GOT3 (cell line): ENCODE data around the gene EN2.

Source experiments
- DNase-seq: peaks from one replicate; lab custom pipeline; 2025; ENCODE audit warnings: mixed read lengths; lab: John Stamatoyannopoulos, UW

EN2 gene

DNA sequence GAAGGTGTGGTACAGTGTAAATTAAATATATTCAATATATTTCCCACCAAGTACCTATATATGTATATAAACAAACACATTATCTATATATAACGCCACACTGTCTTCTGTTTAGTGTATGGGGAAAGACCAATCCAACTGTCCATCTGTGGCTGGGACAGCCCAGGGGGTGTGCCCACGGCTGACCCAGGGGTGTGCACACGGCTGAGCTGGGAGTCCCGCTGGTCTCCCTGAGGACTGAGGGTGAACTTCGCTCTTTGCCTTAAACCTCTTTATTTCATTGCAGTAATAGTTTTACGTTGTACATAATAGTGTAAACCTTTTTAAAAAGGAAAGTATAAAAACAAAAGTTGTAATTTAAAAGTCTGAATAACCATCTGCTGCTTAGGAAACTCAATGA lies 6.3 kb downstream of the EN2 start:
- no peak for DNase-seq

DNA sequence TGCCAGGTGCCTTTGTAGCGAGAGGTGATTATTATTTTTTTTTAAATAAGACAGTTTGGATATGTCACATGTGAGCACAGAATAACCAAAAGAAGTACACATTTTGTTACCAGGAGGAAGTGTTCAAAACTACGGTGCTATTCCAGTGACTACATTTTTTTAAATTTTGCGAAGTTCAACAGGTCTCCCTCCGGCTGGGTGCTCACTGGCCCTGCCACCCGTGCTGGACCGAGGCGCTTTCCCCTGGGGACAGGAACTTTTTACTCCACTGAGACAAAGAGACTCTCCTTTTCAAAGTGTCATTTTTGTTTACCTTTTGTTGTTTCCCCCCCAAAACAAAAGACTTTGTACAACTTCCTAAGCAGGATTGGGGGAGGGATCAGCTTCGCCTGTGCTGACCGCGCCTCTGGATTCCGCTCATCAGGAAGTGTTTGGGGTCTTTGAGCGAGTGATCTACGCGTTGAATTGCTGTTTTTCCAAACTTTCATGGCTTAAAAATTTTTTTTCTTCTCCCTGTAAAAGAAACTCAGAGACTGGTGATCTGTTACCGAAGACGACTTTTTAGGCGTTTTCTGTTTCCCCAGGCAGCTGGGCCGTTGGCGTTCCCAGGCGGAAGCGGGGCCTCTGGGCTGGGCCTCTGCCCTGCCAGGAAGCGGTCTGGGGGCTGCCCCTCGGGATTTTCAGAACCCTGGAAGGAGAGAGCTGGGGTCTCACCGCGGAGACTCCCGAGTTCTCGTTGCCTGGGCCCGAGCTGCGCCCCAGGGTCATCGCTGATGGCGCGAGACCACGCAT lies 7.2 kb downstream of the EN2 start:
- no peak for DNase-seq

DNA sequence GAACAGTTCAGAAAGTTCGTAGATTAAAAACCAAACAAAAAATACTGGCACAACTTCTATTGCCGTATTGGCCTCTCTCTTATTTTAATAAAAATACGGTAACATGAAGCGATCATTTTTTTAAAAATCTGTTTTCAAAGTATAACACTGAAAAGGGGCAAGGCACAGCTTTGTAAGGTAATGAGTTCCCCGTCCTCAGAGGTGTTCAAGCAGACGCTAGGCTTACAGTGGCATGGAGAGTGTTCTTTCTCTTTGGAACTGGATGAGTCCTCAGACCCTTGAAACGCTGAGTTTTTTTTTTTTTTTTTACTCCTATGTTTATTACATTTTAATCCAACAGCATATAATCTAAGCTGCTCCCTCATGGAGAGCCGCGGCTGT lies 7.8 kb downstream of the EN2 start:
- DNase-seq: no peak

DNA sequence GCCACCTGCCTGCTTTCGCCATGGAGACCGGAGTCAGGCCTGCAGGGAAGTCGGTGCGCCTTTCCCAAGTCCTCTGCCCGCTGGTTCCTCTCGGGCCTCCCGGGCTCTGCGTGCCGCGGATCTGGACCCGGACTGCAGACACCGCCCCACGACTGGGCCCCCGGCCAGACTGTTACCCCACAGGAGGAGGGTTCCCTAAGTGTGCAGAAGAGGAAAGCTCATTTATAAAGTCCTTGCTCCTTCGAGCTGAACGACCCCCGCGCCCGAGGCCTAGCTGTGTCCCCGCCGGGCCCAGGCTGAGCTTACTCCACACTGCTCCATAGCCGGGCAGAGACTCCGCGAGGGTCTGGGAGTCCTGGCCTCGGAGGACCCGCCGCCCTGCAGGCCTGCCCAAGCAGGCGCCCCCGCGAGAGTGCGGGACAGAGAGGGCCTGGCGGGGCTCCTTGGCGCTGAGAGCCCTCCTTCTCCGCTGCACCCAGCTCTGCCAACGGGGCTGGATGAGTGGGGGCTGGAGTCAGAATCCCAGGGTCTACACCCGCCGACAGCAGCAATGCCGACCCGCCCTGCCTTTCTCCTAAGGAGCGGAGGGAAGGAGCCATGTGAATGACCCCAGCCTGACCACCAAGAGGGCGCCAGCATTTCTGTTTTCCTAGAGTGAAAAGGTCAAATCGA lies 8.3 kb downstream of the EN2 start:
- DNase-seq: no peak

DNA sequence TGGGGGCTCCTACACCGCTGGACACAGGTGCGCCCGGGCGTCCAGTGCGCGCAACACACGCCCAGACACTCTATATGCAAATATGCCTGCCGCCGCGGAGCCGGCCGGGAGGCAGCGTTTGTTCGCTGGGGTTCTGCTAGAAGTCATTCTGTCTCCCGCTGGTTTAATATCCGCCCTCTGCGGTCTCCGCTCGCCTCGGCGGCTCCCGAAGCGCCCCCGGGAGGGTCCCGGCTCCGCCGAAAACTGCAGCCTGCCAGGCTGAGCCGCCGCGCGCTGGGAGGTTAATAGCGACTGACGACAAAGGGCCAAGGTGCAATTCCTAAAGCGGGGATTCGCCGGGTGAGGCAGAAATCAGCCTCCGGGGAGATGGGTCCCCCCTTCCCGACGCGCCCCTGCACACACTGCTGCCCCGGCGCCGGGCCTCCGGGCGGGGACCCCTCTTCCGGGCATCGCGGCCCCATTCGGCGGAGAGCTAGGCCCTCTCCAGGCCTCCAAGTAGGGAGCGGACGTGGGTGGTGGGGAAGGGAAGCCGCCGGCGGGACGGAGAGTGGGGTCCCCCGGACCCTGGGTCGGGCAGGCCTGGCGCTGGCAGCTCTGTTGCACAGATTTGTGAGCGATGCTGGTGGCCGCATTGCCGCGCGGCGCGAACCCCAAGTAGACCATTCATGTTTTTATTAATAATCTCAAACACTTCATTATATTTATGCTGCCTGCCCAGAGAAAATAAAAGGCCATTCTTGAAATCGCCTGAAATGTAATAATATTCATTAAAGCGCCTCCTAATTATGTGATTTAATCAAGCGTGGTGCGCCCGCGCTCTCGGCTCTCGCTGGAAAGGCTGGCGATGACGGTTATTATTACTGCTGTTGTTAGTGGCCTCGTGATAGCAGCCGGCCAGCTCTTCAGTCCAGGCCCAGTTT lies 9.1 kb downstream of the EN2 start:
- no peak for DNase-seq

DNA sequence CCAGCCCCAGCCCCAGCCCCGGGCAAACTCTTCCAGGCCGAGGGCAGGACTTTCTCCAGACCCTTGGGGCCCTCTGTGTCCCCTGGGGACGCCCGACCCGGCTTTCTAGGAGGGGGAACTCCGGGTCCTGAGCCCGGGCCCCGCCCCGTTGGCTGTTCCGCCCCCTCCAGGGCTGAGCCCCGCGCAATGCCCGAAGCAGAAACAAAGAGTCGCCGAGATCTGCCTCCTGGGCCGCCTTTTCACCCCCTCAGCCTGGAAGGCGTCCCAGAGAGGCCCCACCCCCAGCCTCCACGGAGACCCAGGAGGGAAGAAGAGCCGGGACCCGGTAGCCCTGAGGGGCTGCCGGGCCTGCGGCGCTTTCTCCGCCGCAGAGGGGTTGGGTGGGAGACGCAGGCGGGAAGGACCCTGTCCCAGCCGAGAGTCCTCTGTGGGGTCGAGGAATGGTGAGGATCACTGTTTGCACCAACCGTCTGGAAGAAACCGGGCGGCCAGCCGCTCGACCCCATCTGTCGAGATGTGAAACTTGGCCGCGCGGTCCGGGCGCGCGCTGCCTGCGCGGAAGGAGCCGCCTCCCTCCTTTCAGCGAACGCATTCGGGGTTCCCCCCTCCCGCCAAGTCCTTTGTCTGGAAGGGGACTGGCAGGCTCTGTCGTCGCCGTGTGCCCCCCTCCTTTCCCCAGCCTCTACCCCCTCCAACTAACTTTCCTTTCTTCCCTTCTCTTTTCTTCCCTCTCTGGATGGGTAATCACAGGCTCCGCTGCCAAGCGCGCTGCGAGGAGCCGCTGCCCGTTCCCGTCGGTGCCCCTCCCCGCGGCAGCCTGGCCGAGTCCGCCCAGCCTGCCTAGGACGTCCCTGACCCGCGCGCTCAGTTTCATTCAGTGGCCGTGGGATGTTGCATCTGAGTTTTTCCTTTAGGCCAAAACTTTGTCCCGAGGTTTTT lies 10.2 kb downstream of the EN2 start:
- DNase-seq: no peak

DNA sequence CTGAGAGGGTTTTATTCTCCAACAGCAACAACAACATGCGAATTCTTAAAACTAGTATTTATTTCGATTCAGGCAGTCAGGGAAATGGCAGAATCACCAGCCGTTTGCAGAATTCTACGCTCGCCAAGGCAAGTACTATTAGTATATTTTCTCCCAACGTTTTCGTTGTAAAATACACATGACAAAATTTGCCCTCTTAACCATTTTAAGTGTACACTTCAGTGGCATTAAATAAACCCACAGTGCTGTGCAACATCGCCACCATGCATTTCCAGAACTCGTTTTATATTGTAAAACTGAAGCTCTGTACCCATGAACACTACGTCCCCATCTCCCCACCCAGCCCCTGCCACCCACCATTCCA lies 10.8 kb downstream of the EN2 start:
- no peak for DNase-seq

DNA sequence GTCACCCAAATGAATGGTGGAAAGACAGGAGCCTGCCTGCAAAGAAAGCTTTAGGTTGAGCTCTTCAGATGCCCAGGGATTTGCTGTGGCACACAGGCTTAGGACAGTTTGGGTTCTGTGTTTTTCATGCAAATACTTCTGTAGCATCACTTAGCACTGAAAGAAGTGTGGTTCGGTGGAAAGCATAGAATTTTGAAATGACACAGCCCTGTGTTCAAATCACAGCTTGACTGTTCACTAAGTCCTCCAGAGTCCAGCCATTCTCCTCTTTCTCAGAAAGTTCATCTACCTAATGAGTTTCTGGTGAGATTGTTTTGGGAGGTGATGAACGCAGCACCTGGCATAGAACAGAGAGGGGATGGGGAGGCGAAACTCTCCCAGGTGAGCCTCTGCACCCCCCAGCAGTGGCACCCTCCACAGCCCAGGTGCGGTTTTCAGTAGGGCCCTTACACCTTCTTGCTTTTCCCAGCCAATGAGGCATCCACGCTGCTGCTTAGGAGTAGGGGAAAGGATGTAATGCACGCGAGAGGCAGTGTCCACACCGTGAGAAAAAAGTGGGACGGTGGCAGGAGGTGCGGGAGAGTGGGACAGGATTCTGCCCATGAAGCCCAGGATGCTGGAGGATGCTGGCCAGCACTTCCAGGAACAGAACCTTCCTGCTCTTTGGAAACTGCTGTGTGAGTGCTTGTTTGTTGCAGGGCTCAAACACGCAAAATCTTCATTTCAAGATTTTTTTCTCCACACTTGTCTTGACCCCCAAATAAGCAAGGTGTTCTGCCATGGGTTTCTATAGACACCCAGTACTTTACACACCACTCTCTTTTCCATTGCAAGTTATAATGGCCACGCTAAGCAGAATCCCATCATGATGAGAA lies 11.6 kb downstream of the EN2 start:
- DNase-seq: no peak

DNA sequence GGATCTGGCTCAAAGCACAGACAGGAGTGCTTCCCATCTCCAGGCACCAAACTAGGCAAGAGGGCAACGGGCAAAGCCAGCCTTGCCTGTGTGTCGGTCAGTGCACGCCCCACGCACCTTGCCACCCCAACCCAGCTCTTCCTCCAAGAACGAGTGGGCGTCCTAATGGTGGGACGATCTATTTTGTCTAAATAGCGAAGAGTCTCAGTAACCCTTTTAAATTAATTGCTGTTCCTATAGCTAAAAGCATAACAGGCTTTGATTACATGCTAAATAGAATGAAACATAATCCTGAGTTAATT lies 12.2 kb downstream of the EN2 start:
- DNase-seq: no peak

DNA sequence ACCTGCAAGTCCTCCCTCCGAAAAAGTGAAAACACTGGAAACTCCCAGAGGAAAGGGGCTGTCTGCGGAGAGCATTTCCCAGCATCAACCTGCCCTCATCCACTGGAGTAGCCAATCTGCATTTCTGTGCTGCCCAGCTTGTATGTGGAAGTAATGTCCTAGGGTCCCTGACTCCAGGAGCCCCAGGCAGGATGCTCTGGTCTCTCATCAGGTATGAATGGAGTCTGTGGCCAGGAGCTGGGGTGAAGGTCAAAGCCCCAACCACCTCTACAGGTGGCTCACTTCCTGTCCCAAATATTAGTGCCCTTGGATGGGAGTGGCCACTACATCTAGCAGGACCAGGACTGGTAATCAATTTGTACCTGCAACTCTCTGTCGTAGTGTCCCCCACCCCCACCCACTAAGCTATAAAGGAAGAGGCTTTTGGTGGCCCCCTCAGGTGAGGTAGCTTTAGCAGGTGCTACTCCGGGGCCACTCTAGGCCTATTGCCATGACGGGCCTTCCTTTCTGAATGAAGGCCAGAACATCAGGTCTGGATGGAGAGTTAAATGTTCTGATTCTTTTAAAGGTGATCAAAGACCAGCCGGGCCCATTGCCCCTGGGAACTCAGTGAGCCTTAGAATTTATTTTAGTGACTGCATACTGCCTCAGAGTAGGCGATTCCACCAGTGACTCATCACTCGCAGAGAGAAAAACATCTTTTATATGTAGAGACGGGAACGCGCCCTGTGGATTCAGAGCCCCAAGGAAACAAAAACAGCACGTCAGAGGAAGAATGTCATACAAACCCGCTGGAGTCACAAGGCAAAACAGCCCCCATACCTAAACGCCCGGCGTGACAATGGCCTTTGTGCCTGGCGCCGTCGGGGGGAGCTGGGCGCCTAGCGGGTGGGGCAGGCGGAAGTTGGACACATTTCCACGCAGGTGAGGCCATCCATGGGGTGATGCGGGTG lies 13.0 kb downstream of the EN2 start:
- no peak for DNase-seq

DNA sequence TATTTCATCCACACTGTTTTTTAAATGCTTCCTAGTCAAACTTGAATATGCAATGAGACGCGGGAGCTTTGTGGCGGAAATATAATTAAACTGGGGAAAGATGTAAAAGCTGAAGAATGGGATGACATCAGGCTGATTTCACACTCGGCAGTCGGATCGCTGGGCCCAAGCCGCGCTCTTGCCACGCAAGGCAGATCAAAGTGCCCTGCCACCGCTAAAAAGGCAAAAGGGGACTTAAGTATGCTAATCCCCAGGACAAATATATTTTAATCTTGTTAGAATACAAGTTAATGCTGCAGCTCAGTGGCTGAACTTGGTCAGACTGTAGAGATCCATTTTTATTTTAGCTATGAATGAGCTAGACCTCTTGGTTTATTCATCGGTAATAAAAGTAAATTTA lies 13.8 kb downstream of the EN2 start:
- no peak for DNase-seq

DNA sequence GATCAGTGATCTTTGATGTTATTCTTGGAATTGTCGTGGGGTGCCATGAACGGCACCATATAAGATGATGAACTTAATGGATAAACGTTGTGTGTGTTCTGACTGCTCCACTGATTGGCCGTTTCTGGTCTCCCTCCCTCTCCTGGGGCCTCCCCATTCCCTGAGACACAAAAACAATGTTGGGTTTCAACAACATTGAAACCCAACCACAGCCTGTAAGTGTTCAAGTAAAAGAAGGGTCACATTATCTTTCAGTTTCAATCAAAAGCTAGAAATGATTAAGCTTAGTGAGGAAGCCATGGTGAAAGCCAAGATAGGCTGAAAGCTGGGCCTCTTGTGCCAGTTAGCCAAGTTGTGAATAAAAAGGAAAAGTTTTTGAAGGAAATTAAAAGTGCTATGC lies 19.5 kb downstream of the EN2 start:
- DNase-seq: no peak

DNA sequence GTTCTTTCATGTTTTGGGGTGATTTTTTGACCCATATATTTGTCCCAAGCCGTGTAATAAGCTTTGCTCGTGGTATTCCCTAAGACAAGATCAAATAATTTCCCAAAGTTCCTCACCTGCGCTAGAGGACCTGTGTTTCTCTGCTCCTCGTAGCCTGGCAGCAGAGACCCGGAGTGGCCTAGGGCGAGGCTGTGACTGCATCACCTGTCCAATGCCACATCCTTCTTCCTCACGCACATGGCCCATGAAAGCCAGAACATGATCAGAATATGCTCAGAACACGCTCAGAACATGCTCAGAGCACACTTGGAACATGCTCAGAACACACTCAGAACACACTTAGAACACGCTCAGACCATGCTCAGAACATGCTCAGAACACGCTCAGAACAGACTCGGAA lies 23.8 kb downstream of the EN2 start:
- no peak for DNase-seq

DNA sequence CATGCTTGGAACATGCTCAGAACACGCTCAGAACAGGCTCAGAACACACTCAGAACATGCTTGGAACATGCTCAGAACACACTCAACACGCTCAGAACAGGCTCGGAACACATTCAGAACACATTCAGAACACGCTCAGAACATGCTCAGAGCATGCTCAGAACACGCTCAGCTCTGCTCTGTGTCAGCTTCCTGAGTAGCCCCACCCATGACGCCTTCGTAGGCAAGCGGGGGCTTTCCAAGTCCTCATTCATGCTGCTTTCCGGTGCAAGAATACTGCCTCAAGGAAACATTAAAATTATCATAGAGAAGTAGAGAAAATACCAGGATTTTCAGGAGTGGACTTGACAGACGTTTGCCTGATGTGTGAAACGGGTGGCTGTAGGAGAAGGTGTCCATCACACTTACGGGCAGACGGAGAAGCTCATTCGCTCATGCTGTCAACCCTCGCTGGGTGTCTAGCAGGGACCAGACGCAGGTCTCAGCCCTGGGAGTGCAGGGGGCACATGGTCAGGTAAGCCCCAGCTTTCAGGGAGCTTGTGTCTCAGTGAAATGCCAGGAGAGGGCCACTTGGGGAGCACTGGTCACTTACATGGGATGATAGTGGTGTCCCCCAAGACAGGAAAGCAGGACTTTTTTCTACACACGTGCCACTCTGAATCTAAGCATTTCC lies 24.7 kb downstream of the EN2 start:
- no peak for DNase-seq

DNA sequence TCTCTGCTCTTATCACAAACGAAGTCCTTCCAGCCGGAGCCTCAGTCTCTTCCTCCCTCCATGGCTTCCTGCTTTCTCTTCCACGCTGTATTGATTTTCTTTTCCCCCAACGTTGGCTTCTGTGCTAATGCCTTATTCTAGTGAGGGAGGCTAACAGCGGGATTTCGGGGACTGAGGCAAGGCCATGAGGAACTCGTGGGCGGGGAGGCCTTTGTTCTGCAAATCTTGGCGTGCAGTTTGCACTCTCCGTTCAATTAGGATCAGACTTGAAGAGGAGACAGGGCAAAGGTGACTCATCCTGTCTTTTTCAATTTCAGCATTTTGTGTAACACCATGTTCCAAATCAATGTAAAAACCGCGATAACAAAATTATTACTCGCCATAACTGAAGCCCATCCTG lies 25.3 kb downstream of the EN2 start:
- DNase-seq: no peak

DNA sequence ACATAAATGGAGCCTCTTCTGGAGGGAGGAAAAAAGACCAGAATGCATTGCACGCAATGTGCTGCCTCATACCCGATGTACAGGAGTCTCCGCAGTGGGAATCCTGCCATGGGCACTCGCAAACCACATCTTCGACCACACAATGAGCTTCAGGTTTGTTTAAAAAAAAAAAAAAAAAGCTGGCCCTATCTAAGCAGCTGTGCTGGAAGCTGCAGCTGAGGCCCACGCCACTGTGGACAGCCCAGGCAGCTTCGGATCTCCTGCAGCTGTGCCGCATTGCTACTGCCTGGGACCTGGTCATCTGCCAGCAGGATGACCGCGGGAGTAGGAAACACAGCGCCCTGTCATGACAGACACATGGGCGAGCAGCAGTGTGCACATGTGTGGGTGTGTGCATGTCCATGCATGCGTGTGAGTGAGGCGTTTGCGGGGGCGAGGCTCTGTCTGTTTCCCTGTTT lies 26.0 kb downstream of the EN2 start:
- no peak for DNase-seq

DNA sequence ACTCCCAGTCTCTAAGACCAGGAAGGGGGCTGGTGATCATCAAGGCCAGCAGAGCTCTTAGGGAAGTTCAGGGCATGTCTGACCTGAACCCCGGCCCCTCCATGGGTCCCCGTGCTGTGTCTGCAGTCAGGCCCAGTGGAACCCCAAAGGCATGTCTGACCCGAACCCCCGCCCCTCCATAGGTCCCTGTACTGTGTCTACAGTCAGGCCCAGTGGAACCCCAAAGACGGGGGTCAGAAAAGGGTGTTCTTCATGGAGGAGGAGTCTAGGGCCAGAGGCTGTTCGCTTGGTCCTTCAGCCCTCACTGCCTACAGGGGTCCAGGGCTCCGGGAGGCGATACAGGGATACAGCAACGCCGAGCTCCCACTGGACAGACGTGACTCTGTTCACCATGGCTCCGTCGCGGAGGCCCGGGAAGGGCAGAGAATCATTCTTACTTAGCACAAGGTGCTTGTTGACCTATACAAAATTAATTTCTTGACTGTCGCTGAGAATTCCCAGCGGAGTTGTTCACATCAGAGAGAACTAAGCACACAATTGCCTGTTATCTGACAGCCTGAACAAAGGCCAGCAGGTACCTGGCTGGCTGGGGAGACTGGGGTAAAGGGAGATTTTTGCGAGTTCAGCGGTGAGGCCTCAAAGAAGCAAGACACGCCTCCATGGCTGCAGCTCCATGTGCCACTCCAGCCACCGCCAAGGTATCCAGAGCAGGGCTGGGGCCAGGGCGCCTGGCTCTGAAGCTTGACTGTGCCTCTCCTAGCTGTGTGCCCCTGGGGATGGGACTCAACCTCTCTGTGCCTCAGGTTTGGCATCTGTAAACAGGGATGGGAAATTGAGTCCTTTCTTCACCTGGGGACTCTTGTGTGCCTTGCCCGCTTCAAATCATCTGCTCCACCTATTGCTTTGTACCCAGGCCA lies 26.8 kb downstream of the EN2 start:
- DNase-seq: no peak
